H1 (cell line): ENCODE measurements around the gene STAU1. TPM values are rescaled to one million over a fixed set of nuclear protein-coding genes. Genes with fewer than 3 reads are reported as not detected.

Experiments used
- CTCF ChIA-PET: fragments of 300-600 bp; sonication (Branson Sonifier 250); formaldehyde crosslinking; loops from one replicate; lab custom pipeline; 2021; ENCODE audit not compliant: partially characterized antibody; lab: Charles Lee
- POLR2A ChIA-PET: fragments of 300-600 bp; sonication (Branson Sonifier 250); formaldehyde crosslinking; loops from one replicate; lab custom pipeline; 2021; ENCODE audit warnings: inconsistent platforms; ENCODE audit not compliant: partially characterized antibody; lab: Charles Lee
- DNase-seq, 2 experiments: peaks; one replicate each; pipeline versions ENCODE4 v3.0.0 to v3.0.0-alpha.2; 2010 to 2022; ENCODE audit warnings: low spot score in 2 of 2, low read depth in 1 of 2, mixed read lengths in 1 of 2
- FAIRE-seq: peaks from 2 replicates; lab custom pipeline; 2011; peaks lifted over from hg19 to GRCh38; lab: Jason Lieb, UNC
- H2AFZ ChIP-seq: 2 replicates; pipeline ENCODE4 v1.8.1; 2012; ENCODE audit warnings: low read length, inconsistent platforms
- H2AK5ac ChIP-seq: 2 replicates; pipeline ENCODE4 v1.6.1; 2013; ENCODE audit warnings: low read depth, low read length
- H2BK120ac ChIP-seq: replicated peaks from 2 replicates; pipeline ENCODE3; 2013; ENCODE audit warnings: low read depth, low read length, inconsistent platforms
- H2BK12ac ChIP-seq: 2 replicates; pipeline ENCODE4 v1.6.1; 2013; ENCODE audit warnings: low read depth, low read length
- H2BK15ac ChIP-seq: 2 replicates; pipeline ENCODE4 v1.6.1; 2013; ENCODE audit warnings: low read length
- H2BK20ac ChIP-seq: 2 replicates; pipeline ENCODE4 v1.6.1; 2013; ENCODE audit warnings: low read length
- H2BK5ac ChIP-seq: 2 replicates; pipeline ENCODE4 v1.6.1; 2013; ENCODE audit warnings: low read depth, low read length
- H3K14ac ChIP-seq: 2 replicates; pipeline ENCODE4 v1.6.1; 2013; ENCODE audit warnings: inconsistent platforms; ENCODE audit not compliant: insufficient read length
- H3K18ac ChIP-seq: 2 replicates; pipeline ENCODE4 v1.6.1; 2013; ENCODE audit warnings: low read length; ENCODE audit errors: extremely low read depth
- H3K23ac ChIP-seq: 2 replicates; pipeline ENCODE4 v1.6.1; 2013; ENCODE audit warnings: inconsistent platforms; ENCODE audit not compliant: insufficient read length
- H3K23me2 ChIP-seq: 2 replicates; pipeline ENCODE4 v1.6.1; 2013; ENCODE audit warnings: low read depth, low read length
- H3K27ac ChIP-seq: 2 replicates; pipeline ENCODE4 v1.6.1; 2011; ENCODE audit warnings: low read depth, low read length, inconsistent platforms
- H3K27me3 ChIP-seq, 4 experiments: replicated peaks in 1 of 4; 1 replicate in 1 of 4; 2 replicates in 3 of 4; pipeline versions ENCODE4 v1.6.1 to v1.8.1; 2011 to 2013; ENCODE audit warnings: low read length in 3 of 4, mild to moderate bottlenecking in 3 of 4, inconsistent platforms in 2 of 4, mixed read lengths in 2 of 4, moderate library complexity in 1 of 4; ENCODE audit not compliant: control insufficient read depth in 3 of 4, insufficient read depth in 3 of 4; ENCODE audit errors: extremely low read depth in 1 of 4
- H3K36me3 ChIP-seq, 4 experiments: 2 replicates each; pipeline versions ENCODE4 v1.6.1 to v1.8.1; 2011 to 2013; ENCODE audit warnings: mild to moderate bottlenecking in 4 of 4, low read length in 3 of 4, moderate library complexity in 2 of 4, control low read depth in 1 of 4, inconsistent platforms in 1 of 4; ENCODE audit not compliant: insufficient read depth in 4 of 4, control insufficient read depth in 2 of 4
- H3K4ac ChIP-seq: replicated peaks from 2 replicates; pipeline ENCODE3; 2013; ENCODE audit warnings: low read length, low read depth, mixed read lengths, inconsistent platforms; ENCODE audit not compliant: insufficient read length
- H3K4me1 ChIP-seq, 4 experiments: replicated peaks in 1 of 4; 1 replicate in 1 of 4; 2 replicates in 3 of 4; pipeline versions ENCODE4 v1.6.1 to v1.8.1; 2011 to 2013; ENCODE audit warnings: low read length in 3 of 4, inconsistent platforms in 2 of 4, mixed read lengths in 1 of 4; ENCODE audit not compliant: insufficient read depth in 4 of 4, control insufficient read depth in 3 of 4
- H3K4me2 ChIP-seq, 2 experiments: 2 replicates each; pipeline versions ENCODE4 v1.6.1 to v1.8.1; 2011 to 2013; ENCODE audit warnings: low read depth in 2 of 2, low read length in 2 of 2, control low read depth in 1 of 2, inconsistent platforms in 1 of 2, mild to moderate bottlenecking in 1 of 2; ENCODE audit not compliant: insufficient read depth in 1 of 2
- H3K4me3 ChIP-seq, 4 experiments: fragments of 200-600, 300-600 bp in 1 of 4; sonication (generic), shearing (Covaris generic), sonication (Bioruptor Twin) in 1 of 4; 2 replicates each; pipeline versions ENCODE4 v1.5.1 to v1.8.1; 2011 to 2016; ENCODE audit warnings: low read length in 4 of 4, low read depth in 3 of 4, control low read depth in 2 of 4, inconsistent platforms in 2 of 4, mild to moderate bottlenecking in 2 of 4, mixed read lengths in 1 of 4, moderate library complexity in 1 of 4; ENCODE audit not compliant: insufficient read depth in 2 of 4; ENCODE audit errors: extremely low read depth in 1 of 4
- H3K56ac ChIP-seq: replicated peaks from 2 replicates; pipeline ENCODE3; 2013; ENCODE audit warnings: low read depth, mild to moderate bottlenecking, mixed read lengths, low read length, inconsistent platforms; ENCODE audit not compliant: insufficient read length
- H3K79me1 ChIP-seq: 2 replicates; pipeline ENCODE4 v1.6.1; 2013; ENCODE audit warnings: low read depth, low read length, control low read depth
- H3K79me2 ChIP-seq, 2 experiments: 2 replicates each; pipeline versions ENCODE4 v1.6.1 to v1.8.1; 2012 to 2013; ENCODE audit warnings: low read length in 2 of 2, mild to moderate bottlenecking in 2 of 2, inconsistent platforms in 1 of 2; ENCODE audit not compliant: insufficient read depth in 2 of 2, control insufficient read depth in 1 of 2
- H3K9ac ChIP-seq, 4 experiments: replicated peaks in 1 of 4; 1 replicate in 1 of 4; 2 replicates in 3 of 4; pipeline versions ENCODE4 v1.6.1 to v1.8.1; 2011 to 2013; ENCODE audit warnings: low read depth in 3 of 4, low read length in 3 of 4, control low read depth in 2 of 4, mild to moderate bottlenecking in 2 of 4, moderate library complexity in 2 of 4, inconsistent platforms in 1 of 4; ENCODE audit errors: extremely low read depth in 1 of 4
- H3K9me3 ChIP-seq, 2 experiments: 2 replicates each; pipeline versions ENCODE4 v1.6.1 to v1.8.1; 2012 to 2013; ENCODE audit warnings: mild to moderate bottlenecking in 2 of 2, moderate library complexity in 2 of 2, control low read depth in 1 of 2, inconsistent platforms in 1 of 2, low read depth in 1 of 2, low read length in 1 of 2, mixed read lengths in 1 of 2; ENCODE audit not compliant: insufficient read depth in 2 of 2
- H4K20me1 ChIP-seq, 2 experiments: replicated peaks in 1 of 2; 2 replicates each; pipeline versions ENCODE3 to v1.8.1; 2011 to 2013; ENCODE audit warnings: inconsistent platforms in 2 of 2, low read length in 2 of 2, mild to moderate bottlenecking in 1 of 2; ENCODE audit not compliant: insufficient read depth in 2 of 2, control insufficient read depth in 1 of 2
- H4K5ac ChIP-seq: 2 replicates; pipeline ENCODE4 v1.6.1; 2013; ENCODE audit warnings: low read length, low read depth, mixed read lengths, inconsistent platforms; ENCODE audit not compliant: insufficient read length
- H4K8ac ChIP-seq: 2 replicates; pipeline ENCODE4 v1.8.0; 2013; ENCODE audit warnings: mild to moderate bottlenecking, moderate library complexity, low read length, inconsistent platforms; ENCODE audit not compliant: insufficient read depth; ENCODE audit errors: extremely low read depth
- H4K91ac ChIP-seq: replicated peaks from 2 replicates; pipeline ENCODE3; 2013; ENCODE audit warnings: low read length, mixed read lengths, inconsistent platforms; ENCODE audit not compliant: insufficient read length
- BRCA1 ChIP-seq: IDR thresholded peaks from 2 replicates; pipeline ENCODE4 v1.6.1; 2012; ENCODE audit warnings: low read depth, low read length, improper control_type of control experiment
- CHD1 ChIP-seq: IDR thresholded peaks from 2 replicates; pipeline ENCODE4 v1.6.1; 2012; ENCODE audit warnings: low read depth, low read length, improper control_type of control experiment
- EZH2 ChIP-seq: fragments of 200-600 bp; sonication (generic); IDR thresholded peaks from 2 replicates; pipeline ENCODE4 v1.7.1; 2012; ENCODE audit warnings: low read depth, mild to moderate bottlenecking, moderate library complexity, low read length, inconsistent platforms; ENCODE audit not compliant: severe bottlenecking
- HDAC2 ChIP-seq, 2 experiments: fragments of 300-600 bp in 1 of 2; sonication (generic) in 1 of 2; IDR thresholded peaks; 2 replicates each; pipeline ENCODE4 v1.6.1; 2011 to 2012; ENCODE audit warnings: low read depth in 2 of 2, low read length in 2 of 2, mild to moderate bottlenecking in 2 of 2, moderate library complexity in 2 of 2, borderline replicate concordance in 1 of 2, inconsistent platforms in 1 of 2
- NANOG ChIP-seq: IDR thresholded peaks from 2 replicates; pipeline ENCODE4 v1.6.1; 2011; ENCODE audit warnings: low read length, low read depth, mild to moderate bottlenecking, inconsistent platforms; ENCODE audit not compliant: insufficient read depth, poor library complexity, severe bottlenecking
- POLR2AphosphoS5 ChIP-seq: IDR thresholded peaks from 2 replicates; pipeline ENCODE4 v1.6.1; 2011; ENCODE audit warnings: low read depth, low read length
- RFX5 ChIP-seq: IDR thresholded peaks from 2 replicates; pipeline ENCODE4 v1.6.1; 2011; ENCODE audit warnings: low read depth, low read length, improper control_type of control experiment, borderline replicate concordance
- WGBS, 2 experiments: shearing (Covaris generic) in 1 of 2; methylation state at CpG; one replicate each; pipeline versions ENCODE4 v1.1.6 to v1.1.7; 2013 to 2015; ENCODE audit warnings: low lambda C conversion rate in 2 of 2, mixed read lengths in 2 of 2, inconsistent platforms in 1 of 2, low coverage in 1 of 2, missing lambda C conversion rate in 1 of 2; ENCODE audit not compliant: insufficient replicate concordance in 2 of 2, insufficient coverage in 1 of 2, insufficient read length in 1 of 2; ENCODE audit errors: extremely low coverage in 1 of 2, missing lambda C conversion rate in 1 of 2; 5-methylcytosine and 5-hydroxymethylcytosine counted together
- polyA plus RNA-seq, 7 experiments: library from polyadenylated mRNA; depleted of rRNA in 3 of 7; stranded (reverse) in 5 of 7; unstranded in 2 of 7; fragments of >200 nt in 5 of 7; fragments of 200-250 nt in 2 of 7; gene quantifications; 1 replicate in 5 of 7; 2 replicates in 1 of 7; 4 replicates in 1 of 7; pipeline versions ENCODE4 v1.2.1 to v1.2.3, GENCODE V29; 2011 to 2013; ENCODE audit warnings: missing spikeins in 2 of 7, mixed read lengths in 2 of 7
- total RNA-seq: library from RNA; stranded (reverse); fragmentation: NEBNext Ultra II Directional; extraction: Animal tissue kit (Norgen Biotek cat#: 25700); gene quantifications from 2 replicates; pipeline ENCODE4 v1.2.1, GENCODE V29; 2021
- TF ChIP-seq, protein P1 (sequence below): IDR thresholded peaks from 2 replicates; pipeline ENCODE4 v1.6.1; 2012; ENCODE audit warnings: inconsistent platforms
- TF ChIP-seq, protein P2 (sequence below): IDR thresholded peaks from 2 replicates; pipeline ENCODE4 v1.6.1; 2011; ENCODE audit warnings: low read depth, mild to moderate bottlenecking, low read length; ENCODE audit not compliant: insufficient read depth

Gene STAU1
- total and polyA plus RNA-seq, 2 of the 8 experiments (the other 6 are each of a cell fraction or from before 2014, with no cell fraction given), result 41.4 to 107 TPM

DNA sequence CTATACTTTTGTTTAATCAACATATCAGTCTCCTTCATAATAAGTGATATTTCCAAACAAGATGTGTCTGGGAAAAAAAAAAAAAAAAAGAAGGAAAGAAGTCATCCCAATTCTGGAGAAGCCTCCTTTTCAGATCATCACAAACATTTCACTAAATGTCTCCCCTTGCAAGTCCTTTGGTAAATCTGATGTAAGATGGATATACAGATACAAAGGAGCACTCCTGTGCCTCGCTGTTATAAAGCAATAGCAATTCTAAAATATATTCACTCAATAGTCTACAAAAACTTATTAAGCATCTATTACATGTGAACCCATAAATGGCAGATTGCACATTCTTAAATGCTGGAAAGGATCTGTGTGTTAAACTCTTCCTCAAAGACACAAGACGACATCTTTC, 17.4 kb downstream of the STAU1 start:
- Histone ChIP-seq H3K4ac (no peak overlapping the region), H3K27me3 (no peaks in the 10 kb centered on the region), H2AFZ (no peak overlapping the region), H2BK12ac (no peak overlapping the region), H3K9ac (no peak overlapping the region), H3K23me2 (no peaks in the 10 kb centered on the region), H2BK120ac (no peak overlapping the region), H3K4me2 (no peak overlapping the region), H3K36me3 (peaks cover 0 to 16% (median 5%) of the 10 kb centered on the region in 4 experiments; a peak in 6 of 8 replicates), H3K9me3 (no peaks in the 10 kb centered on the region), H2BK20ac (no peak overlapping the region), H3K56ac (no peak overlapping the region), H2BK5ac (no peak overlapping the region), H3K4me1 (no peaks in the 10 kb centered on the region), H4K5ac (no peak overlapping the region), H2BK15ac (no peak overlapping the region), H4K8ac (no peak overlapping the region), H3K27ac (no peak overlapping the region), H4K91ac (no peak overlapping the region), H2AK5ac (no peak overlapping the region), H3K79me1 (peaks cover 2% of the 10 kb centered on the region), H3K79me2 (peaks cover 0 to 89% of the 10 kb centered on the region in 2 experiments; a peak in 3 of 4 replicates), H3K4me3 (no peak overlapping the region), H3K18ac (no peak overlapping the region), H4K20me1 (peaks cover 4 to 6% of the 10 kb centered on the region in 2 experiments), H3K14ac (no peak overlapping the region), H3K23ac (no peak overlapping the region)
- DNase-seq (no peak), FAIRE-seq (no peak)
- WGBS, 2 experiments, result 93% methylated on average over 2 of the region's 2 CpGs; no CpG with 5 or more reads in 1 of the 2 experiments
- POLR2A ChIA-PET, result interaction anchor here (0.7 kb wide), 2 partner anchors 16 to 213 kb away, joined by 3 to 4 read pairs; no protein-coding TSS in a partner anchor
- TF ChIP-seq NANOG (no peak), CHD1 (no peak), HDAC2 (IDR thresholded peaks at IDR 0.05; ENCODE audit: borderline replicate concordance in 1 of 2, low read depth in 2 of 2, low read length in 2 of 2) (no peak), EZH2 (no peak), RFX5 (no peak), BRCA1 (no peak), POLR2AphosphoS5 (no peak)
- TF ChIP-seq, protein P1, sequence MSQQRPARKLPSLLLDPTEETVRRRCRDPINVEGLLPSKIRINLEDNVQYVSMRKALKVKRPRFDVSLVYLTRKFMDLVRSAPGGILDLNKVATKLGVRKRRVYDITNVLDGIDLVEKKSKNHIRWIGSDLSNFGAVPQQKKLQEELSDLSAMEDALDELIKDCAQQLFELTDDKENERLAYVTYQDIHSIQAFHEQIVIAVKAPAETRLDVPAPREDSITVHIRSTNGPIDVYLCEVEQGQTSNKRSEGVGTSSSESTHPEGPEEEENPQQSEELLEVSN, result no peak
- TF ChIP-seq, protein P2, sequence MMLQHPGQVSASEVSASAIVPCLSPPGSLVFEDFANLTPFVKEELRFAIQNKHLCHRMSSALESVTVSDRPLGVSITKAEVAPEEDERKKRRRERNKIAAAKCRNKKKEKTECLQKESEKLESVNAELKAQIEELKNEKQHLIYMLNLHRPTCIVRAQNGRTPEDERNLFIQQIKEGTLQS, result no peak
- CTCF ChIA-PET, result interaction anchor here (0.6 kb wide), 1 partner anchor 16 kb away, joined by 3 read pairs; no protein-coding TSS in a partner anchor
